GM18526 (cell line): ENCODE results near the gene DNMT1.

ENCODE experiments used
- POLR2A ChIP-seq: IDR thresholded peaks from 3 replicates; pipeline ENCODE4 v1.6.1; 2011; ENCODE audit not compliant: insufficient read length; ENCODE audit errors: extremely low read depth

DNMT1 gene

GRCh38 chr19:10135551-10136334, 59.0 kb downstream of the DNMT1 start:
- no peak for TF ChIP-seq POLR2A

- no peak for TF ChIP-seq POLR2A
Observed at GRCh38 chr19:10134040-10134439, 60.7 kb downstream of the DNMT1 start.

GRCh38 chr19:10133596-10133995, 61.2 kb downstream of the DNMT1 start:
- no peak for TF ChIP-seq POLR2A

GRCh38 chr19:10132905-10133304, 61.8 kb downstream of the DNMT1 start:
- TF ChIP-seq POLR2A = no peak

GRCh38 chr19:10126213-10126639, 68.5 kb downstream of the DNMT1 start:
- no peak for TF ChIP-seq POLR2A

GRCh38 chr19:10124429-10124828, 70.3 kb downstream of the DNMT1 start:
- no peak for TF ChIP-seq POLR2A

GRCh38 chr19:10122045-10122444, 72.7 kb downstream of the DNMT1 start:
- TF ChIP-seq POLR2A = no peak

- no peak for TF ChIP-seq POLR2A
Observed at GRCh38 chr19:10120538-10121189, 74.1 kb downstream of the DNMT1 start.

GRCh38 chr19:10118960-10119359, 75.8 kb downstream of the DNMT1 start:
- TF ChIP-seq POLR2A = no peak

GRCh38 chr19:10116866-10117616, 77.7 kb downstream of the DNMT1 start:
- no peak for TF ChIP-seq POLR2A

GRCh38 chr19:10116085-10116865, 78.5 kb downstream of the DNMT1 start:
- TF ChIP-seq POLR2A = peak; percentile 4

- TF ChIP-seq POLR2A = peak; percentile 9
Observed at GRCh38 chr19:10115392-10116084, 79.2 kb downstream of the DNMT1 start.

GRCh38 chr19:10114651-10115391, 79.9 kb downstream of the DNMT1 start:
- TF ChIP-seq POLR2A = no peak

- TF ChIP-seq POLR2A = peak; percentile 5
Observed at GRCh38 chr19:10113964-10114650, 80.6 kb downstream of the DNMT1 start.

- peak; percentile 18 for TF ChIP-seq POLR2A
Observed at GRCh38 chr19:10113592-10113963, 81.2 kb downstream of the DNMT1 start.
